WI38 (cell line): ENCODE measurements around the gene GPR39.

Experiments
- H3K4me3 ChIP-seq: 2 replicates; pipeline ENCODE4 v1.5.1; 2011; ENCODE audit warnings: low read depth, mild to moderate bottlenecking, control low read depth, low read length
- CTCF ChIP-seq: IDR thresholded peaks from 2 replicates; pipeline ENCODE4 v1.5.1; 2012; ENCODE audit warnings: low read depth, mild to moderate bottlenecking, control low read depth, low read length

GPR39 gene

DNA sequence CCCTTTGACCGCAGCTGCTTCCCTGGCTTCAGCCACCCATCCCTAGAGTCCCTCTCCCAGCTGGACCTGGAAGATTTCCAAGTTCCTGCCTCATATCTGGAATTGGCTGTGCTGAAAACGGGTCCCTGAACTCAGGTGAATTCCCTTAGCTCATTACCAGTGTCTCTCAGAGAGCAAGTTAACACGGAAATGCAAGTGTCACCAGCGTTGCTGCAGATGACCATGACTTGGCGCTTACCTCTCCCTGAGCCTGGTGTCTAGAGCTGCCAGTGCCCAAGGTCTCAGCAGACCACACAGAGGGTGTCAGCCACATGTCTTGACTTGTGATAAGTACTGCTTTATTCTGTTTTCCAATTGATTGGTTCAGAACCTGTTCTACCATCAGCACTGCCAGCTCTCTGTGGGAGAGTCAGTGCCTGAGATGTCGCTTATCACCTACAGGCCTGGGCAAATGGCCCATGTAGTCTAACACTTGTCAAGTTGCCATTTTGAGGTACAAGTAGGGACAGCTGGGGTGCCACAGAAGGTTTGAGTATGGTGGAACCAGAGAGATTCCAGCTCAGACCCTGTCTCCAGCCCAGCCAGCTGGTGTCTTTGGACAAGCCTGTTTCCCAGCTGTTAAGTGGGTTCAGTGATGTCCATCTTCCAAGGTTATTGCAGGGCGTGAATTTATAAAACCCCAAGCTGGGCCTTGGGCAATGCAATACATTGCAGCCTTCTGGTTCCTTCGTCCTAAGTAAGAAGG is 204.7 kb downstream of the GPR39 start:
- TF ChIP-seq CTCF, result no peak

GRCh38 chr2:132623096-132623839 is 206.7 kb downstream of the GPR39 start:
- no peak overlapping the region for H3K4me3 ChIP-seq
- TF ChIP-seq CTCF, result no peak

More for the DNA sequence above, 204.7 kb downstream of the GPR39 start:
- no peak overlapping the region for H3K4me3 ChIP-seq

GRCh38 chr2:132627536-132627935 is 210.9 kb downstream of the GPR39 start:
- no peak overlapping the region for H3K4me3 ChIP-seq
- TF ChIP-seq CTCF, result no peak

GRCh38 chr2:132632000-132632649 is 215.5 kb downstream of the GPR39 start:
- no peak for TF ChIP-seq CTCF
- H3K4me3 ChIP-seq, result no peak overlapping the region

DNA sequence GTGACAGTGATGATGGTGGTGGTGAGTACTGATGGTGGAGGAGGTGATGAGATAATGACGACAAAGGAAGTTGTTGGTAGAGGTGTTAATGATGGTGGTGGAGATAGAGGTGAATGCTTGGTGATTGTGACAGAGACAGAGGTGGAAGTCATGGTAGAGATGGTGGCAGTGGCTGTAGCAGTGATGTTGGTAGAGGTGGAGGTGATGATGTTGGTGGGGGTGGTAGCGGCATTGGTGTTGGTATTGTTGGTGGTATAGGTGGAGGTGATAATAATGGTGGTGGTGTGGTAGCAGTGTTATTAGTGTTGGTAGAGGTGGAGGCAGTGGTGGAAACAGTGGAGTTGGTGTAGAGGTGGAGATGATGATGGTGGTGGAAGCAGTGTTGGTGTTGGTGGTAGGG is 217.0 kb downstream of the GPR39 start:
- no peak overlapping the region for H3K4me3 ChIP-seq
- TF ChIP-seq CTCF, result no peak

- no peak for TF ChIP-seq CTCF
- no peak overlapping the region for H3K4me3 ChIP-seq
Observed at GRCh38 chr2:132636346-132636745, 219.7 kb downstream of the GPR39 start.
